Measurements from ENCODE around the gene ATG7.

The ATG7 gene

GRCh38 chr3:11552289-11553264, 280.4 kb downstream of the ATG7 start:
- no peak for DNase-seq (ENCODE audit: low spot score)
- in situ Hi-C loops (cut with MboI; ENCODE audit: low pct_unique_long_range_greater_than_20kb, low sequenced_read_pairs, unreplicated experiment), result no loop called here
- TF ChIP-seq CTCF (IDR thresholded peaks at IDR 0.05; ENCODE audit: extremely low read depth, insufficient read depth, missing control alignments), result no peak

GRCh38 chr3:11553436-11554235, 281.4 kb downstream of the ATG7 start:
- in situ Hi-C loops (cut with MboI; ENCODE audit: low pct_unique_long_range_greater_than_20kb, low sequenced_read_pairs, unreplicated experiment), result no loop called here
- DNase-seq (ENCODE audit: low spot score), result no peak
- no peak for TF ChIP-seq CTCF (IDR thresholded peaks at IDR 0.05; ENCODE audit: extremely low read depth, insufficient read depth, missing control alignments)

GRCh38 chr3:11554236-11554610, 282.0 kb downstream of the ATG7 start:
- in situ Hi-C loops (cut with MboI; ENCODE audit: low pct_unique_long_range_greater_than_20kb, low sequenced_read_pairs, unreplicated experiment), result no loop called here
- no peak for TF ChIP-seq CTCF (IDR thresholded peaks at IDR 0.05; ENCODE audit: extremely low read depth, insufficient read depth, missing control alignments)
- DNase-seq (ENCODE audit: low spot score), result no peak

GRCh38 chr3:11554666-11555065, 282.5 kb downstream of the ATG7 start:
- in situ Hi-C loops (cut with MboI; ENCODE audit: low pct_unique_long_range_greater_than_20kb, low sequenced_read_pairs, unreplicated experiment), result no loop called here
- no peak for TF ChIP-seq CTCF (IDR thresholded peaks at IDR 0.05; ENCODE audit: extremely low read depth, insufficient read depth, missing control alignments)
- no peak for DNase-seq (ENCODE audit: low spot score)

- no peak for TF ChIP-seq CTCF (IDR thresholded peaks at IDR 0.05; ENCODE audit: extremely low read depth, insufficient read depth, missing control alignments)
- in situ Hi-C loops (cut with MboI; ENCODE audit: low pct_unique_long_range_greater_than_20kb, low sequenced_read_pairs, unreplicated experiment), result no loop called here
These were observed 283.1 kb downstream of the ATG7 start for GRCh38 chr3:11555211-11555782.

GRCh38 chr3:11555881-11556633, 283.9 kb downstream of the ATG7 start:
- in situ Hi-C loops (cut with MboI; ENCODE audit: low pct_unique_long_range_greater_than_20kb, low sequenced_read_pairs, unreplicated experiment), result no loop called here
- TF ChIP-seq CTCF (IDR thresholded peaks at IDR 0.05; ENCODE audit: extremely low read depth, insufficient read depth, missing control alignments), result no peak

More at GRCh38 chr3:11555211-11555782, 283.1 kb downstream of the ATG7 start:
- no peak for DNase-seq (ENCODE audit: low spot score)

More at GRCh38 chr3:11555881-11556633, 283.9 kb downstream of the ATG7 start:
- DNase-seq (ENCODE audit: low spot score), result no peak
